HFFc6 (cell line): ENCODE results near the gene NECTIN2. TPM values are rescaled to one million over a fixed set of nuclear protein-coding genes. Genes with fewer than 3 reads are reported as not detected.

Experiments
- DNase-seq: peaks from one replicate; pipeline ENCODE4 v3.0.0-alpha.2; 2018
- H3K27ac Mint-ChIP-seq: 2 replicates; pipeline ENCODE4 v1.8.0; 2020; ENCODE audit warnings: mild to moderate bottlenecking, mixed read lengths
- H3K27me3 Mint-ChIP-seq: 2 replicates; pipeline ENCODE4 v1.8.0; 2021; ENCODE audit warnings: mild to moderate bottlenecking, moderate library complexity, mixed read lengths; ENCODE audit not compliant: insufficient read depth
- H3K36me3 Mint-ChIP-seq: 2 replicates; pipeline ENCODE4 v1.8.0; 2021; ENCODE audit warnings: low read depth, mixed read lengths
- H3K4me1 Mint-ChIP-seq: 2 replicates; pipeline ENCODE4 v1.8.0; 2020; ENCODE audit warnings: low read depth, mixed read lengths
- H3K4me3 Mint-ChIP-seq: 2 replicates; pipeline ENCODE4 v1.8.0; 2020; ENCODE audit warnings: mild to moderate bottlenecking, moderate library complexity, mixed read lengths
- H3K9me3 Mint-ChIP-seq: 2 replicates; pipeline ENCODE4 v1.8.0; 2020; ENCODE audit warnings: mild to moderate bottlenecking, mixed read lengths
- CTCF ChIP-seq: fragments of 200-600 bp; sonication (generic); IDR thresholded peaks from 2 replicates; pipeline ENCODE4 v1.5.0; 2021; ENCODE audit warnings: antibody characterized with exemption, mild to moderate bottlenecking
- total RNA-seq, 6 experiments: library from RNA; stranded (reverse); fragmentation: NEBNext Ultra II Directional; extraction: Animal tissue kit (Norgen Biotek cat#: 25700); gene quantifications; 2 replicates in 1 of 6; 3 replicates in 5 of 6; pipeline ENCODE4 v1.2.3, GENCODE V29; 2021

The NECTIN2 gene
- total RNA-seq, 6 experiments from 2014 or later = 126 to 152 (median 148) TPM

- Mint-ChIP-seq H3K9me3 (no peaks in the 10 kb centered on the region), H3K27ac (no peak overlapping the region), H3K4me1 (peaks cover 10% of the 10 kb centered on the region), H3K4me3 (no peak overlapping the region), H3K27me3 (peaks cover 12% of the 10 kb centered on the region), H3K36me3 (no peaks in the 10 kb centered on the region)
- no peak for TF ChIP-seq CTCF
- DNase-seq = no peak
These were observed 42.4 kb upstream of the NECTIN2 start for GRCh38 chr19:44803442-44804428.

GRCh38 chr19:44806291-44806690 lies 39.8 kb upstream of the NECTIN2 start:
- no peak for TF ChIP-seq CTCF
- DNase-seq = no peak
- Mint-ChIP-seq H3K4me3 (no peak overlapping the region), H3K9me3 (no peaks in the 10 kb centered on the region), H3K27ac (no peak overlapping the region), H3K4me1 (peaks cover 7% of the 10 kb centered on the region), H3K27me3 (peaks cover 13% of the 10 kb centered on the region), H3K36me3 (no peaks in the 10 kb centered on the region)

GRCh38 chr19:44807162-44807561 lies 38.9 kb upstream of the NECTIN2 start:
- peaks cover 15% of the 10 kb centered on the region for H3K27me3 Mint-ChIP-seq
- H3K27ac Mint-ChIP-seq = no peak overlapping the region
- TF ChIP-seq CTCF = no peak
- no peaks in the 10 kb centered on the region for H3K9me3 Mint-ChIP-seq
- H3K4me1 Mint-ChIP-seq = peaks cover 7% of the 10 kb centered on the region
- DNase-seq = no peak
- no peaks in the 10 kb centered on the region for H3K36me3 Mint-ChIP-seq
- no peak overlapping the region for H3K4me3 Mint-ChIP-seq

GRCh38 chr19:44807652-44808462 lies 38.2 kb upstream of the NECTIN2 start:
- Mint-ChIP-seq H3K4me1 (peaks cover 7% of the 10 kb centered on the region), H3K4me3 (peak overlapping the region; percentile 71), H3K36me3 (no peaks in the 10 kb centered on the region), H3K27me3 (peaks cover 17% of the 10 kb centered on the region), H3K9me3 (no peaks in the 10 kb centered on the region), H3K27ac (peak overlapping the region; percentile 41; the same call in 1 of the 2 replicates)
- TF ChIP-seq CTCF = peak; percentile 74
- DNase-seq = no peak

GRCh38 chr19:44808463-44809371 lies 37.4 kb upstream of the NECTIN2 start, which contains the start of gene BCAM:
Gene BCAM (plus strand): TSS chr19:44809103. CDS start chr19:44809125, 22 bp downstream.
- peaks cover 7% of the 10 kb centered on the region for H3K4me1 Mint-ChIP-seq
- H3K27ac Mint-ChIP-seq = peak within 1 kb of the TSS; percentile 41; the same call in 1 of the 2 replicates
- TF ChIP-seq CTCF = no peak
- H3K36me3 Mint-ChIP-seq = no peaks in the 10 kb centered on the region; the same call in 1 of the 2 replicates
- peaks cover 17% of the 10 kb centered on the region for H3K27me3 Mint-ChIP-seq
- H3K4me3 Mint-ChIP-seq = peak within 1 kb of the TSS; percentile 75
- H3K9me3 Mint-ChIP-seq = no peaks in the 10 kb centered on the region
- no peak for DNase-seq
